HG03066 (cell line): ENCODE results near the gene SCGB3A2.

ENCODE experiments used
- ATAC-seq: cut with Tn5 transposase; IDR thresholded peaks from one replicate; pipeline ENCODE4 v1.9.1; 2021; ENCODE audit warnings: low read depth; ENCODE audit not compliant: unreplicated experiment

Gene SCGB3A2, protein sequence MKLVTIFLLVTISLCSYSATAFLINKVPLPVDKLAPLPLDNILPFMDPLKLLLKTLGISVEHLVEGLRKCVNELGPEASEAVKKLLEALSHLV

DNA sequence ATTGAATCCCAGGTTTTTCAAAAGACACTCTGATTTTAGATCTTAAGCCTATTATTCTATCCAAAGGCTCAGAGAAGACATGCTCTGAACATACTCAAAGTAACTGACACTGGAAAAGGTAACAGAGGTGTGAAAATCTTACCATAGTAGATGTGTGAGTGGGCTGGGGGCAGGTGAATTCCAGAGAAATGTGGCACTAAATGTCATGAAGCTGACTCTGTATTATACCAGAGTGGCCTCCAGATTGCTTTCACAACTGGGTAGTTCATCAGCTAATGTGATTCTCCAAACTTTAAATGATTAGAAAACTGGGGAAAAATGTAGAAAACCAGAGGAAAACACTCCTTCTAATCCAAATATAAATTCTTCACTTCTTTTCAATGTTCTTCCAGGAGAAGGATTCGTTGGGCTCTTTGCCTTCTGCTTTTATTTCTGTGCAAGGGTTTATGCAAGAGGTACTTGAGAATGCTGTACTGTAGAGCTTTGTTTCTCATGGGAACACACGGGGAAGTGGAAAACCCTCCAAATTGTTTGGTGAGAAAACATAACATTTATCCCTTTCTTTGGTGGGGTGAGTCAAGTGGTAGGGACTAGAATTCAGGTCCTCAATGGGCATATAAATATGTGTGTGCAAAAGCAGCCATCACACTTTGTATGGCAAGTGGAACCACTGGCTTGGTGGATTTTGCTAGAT is at the start of gene SCGB3A2:
Gene SCGB3A2 (plus strand): TSS at position 646 of the 694 bp plus-strand sequence. CDS start 93 bp downstream, outside the sequence.
- ATAC-seq = no peak

DNA sequence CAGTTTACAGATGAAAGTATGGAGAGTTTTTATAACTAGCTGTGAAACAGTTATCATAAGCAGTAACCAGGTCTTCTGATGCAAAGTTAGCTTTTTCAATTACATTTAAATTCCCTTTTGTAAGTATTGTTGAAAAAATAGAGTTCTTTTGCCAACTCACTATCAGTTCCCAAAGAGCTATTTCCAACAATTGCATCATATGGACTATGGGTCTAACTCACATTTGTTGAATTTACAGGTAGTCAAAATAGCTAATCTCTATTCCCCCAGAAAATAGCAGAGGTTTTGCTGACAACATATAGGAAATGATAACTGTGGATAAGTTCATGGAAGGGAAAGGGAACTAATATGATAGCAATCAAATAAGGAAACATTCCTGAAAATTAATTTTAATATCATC is 48.5 kb upstream of the SCGB3A2 start:
- no peak for ATAC-seq

DNA sequence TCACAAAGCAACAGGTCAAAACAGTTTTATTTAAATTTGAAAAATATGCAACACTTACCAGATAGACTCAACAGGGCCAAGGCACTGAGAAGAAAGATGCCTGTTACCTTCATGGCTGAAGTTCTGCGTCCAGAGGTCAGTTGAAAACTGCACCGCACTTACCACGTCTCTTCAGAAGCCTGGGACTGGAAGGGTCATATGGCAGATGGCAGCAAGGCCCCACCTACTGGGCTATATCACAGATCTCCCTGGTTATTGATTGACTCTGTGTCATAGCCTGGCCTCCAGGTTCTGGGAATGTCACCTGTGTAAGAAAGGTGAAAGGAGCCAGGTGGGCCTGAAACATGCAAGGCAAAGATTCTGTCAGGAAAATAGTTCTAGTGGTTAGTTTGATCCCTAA is 47.0 kb upstream of the SCGB3A2 start, which contains the start of gene SPINK1:
Gene SPINK1 (minus strand): TSS at position 207 of the 400 bp plus-strand sequence. CDS start 94 bp downstream, at position 113.
- ATAC-seq = no peak

DNA sequence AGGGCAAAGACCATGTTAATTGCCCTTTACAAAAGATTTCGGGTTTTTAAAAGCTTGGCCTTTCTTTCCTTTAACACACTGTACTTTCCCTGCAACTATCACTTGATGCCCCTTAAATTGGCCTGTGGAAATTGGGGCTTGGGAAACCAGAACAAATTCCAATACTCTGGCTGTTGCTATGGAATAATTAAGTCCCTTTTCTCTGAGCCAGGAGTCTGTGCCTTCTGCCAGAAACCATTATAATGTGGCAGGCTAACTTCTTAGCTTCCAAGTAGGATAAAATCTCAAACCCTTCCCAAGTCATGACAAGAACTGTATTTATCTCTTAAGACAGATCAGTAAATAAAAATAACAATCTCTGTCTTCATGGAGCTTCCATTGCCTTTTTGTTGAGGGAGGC is 46.0 kb upstream of the SCGB3A2 start:
- no peak for ATAC-seq

GRCh38 chr5:147835386-147835798 is 43.1 kb upstream of the SCGB3A2 start:
- ATAC-seq = no peak

DNA sequence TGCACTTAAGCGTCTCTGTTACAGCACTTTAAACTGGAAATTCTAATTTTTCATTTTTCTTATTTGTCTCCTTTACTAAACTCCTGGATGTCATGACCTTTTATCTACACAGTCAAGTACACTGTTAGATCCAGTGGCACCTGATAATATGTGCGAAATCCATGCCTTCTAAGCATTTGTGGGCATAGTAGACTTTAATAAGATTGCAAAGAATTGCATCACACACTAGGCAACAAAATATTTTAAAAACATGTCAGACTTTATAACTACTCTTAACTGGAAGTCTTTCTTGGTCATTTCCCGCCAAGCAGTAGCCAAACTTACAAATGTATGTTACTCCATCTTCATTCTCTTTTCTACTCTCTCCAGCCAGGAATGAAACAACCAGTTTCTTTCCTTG is 42.1 kb upstream of the SCGB3A2 start:
- no peak for ATAC-seq

- no peak for ATAC-seq
These were observed 35.6 kb upstream of the SCGB3A2 start for GRCh38 chr5:147842869-147843268.

GRCh38 chr5:147844846-147845245 is 33.7 kb upstream of the SCGB3A2 start:
- no peak for ATAC-seq

GRCh38 chr5:147845618-147846017 is 32.9 kb upstream of the SCGB3A2 start:
- ATAC-seq = no peak

DNA sequence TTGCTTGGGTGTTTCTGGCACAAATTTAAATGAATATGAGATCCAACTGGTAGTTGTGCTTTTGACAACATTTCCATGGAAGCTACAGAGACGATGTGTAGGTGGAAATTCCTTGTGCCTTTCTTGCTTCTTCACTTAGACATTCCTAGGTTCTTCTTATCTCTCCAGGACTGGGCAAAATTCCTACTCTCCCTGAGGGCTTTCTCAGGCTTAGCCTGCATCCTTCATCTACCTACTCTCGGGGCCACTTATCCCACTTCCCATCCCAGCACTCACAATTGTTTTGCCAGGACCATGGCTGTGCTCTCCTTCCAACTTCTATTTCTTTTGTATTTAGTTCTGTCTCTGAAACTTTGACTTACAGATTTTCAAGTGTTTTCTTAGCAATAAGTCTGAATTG is 29.3 kb upstream of the SCGB3A2 start:
- no peak for ATAC-seq

DNA sequence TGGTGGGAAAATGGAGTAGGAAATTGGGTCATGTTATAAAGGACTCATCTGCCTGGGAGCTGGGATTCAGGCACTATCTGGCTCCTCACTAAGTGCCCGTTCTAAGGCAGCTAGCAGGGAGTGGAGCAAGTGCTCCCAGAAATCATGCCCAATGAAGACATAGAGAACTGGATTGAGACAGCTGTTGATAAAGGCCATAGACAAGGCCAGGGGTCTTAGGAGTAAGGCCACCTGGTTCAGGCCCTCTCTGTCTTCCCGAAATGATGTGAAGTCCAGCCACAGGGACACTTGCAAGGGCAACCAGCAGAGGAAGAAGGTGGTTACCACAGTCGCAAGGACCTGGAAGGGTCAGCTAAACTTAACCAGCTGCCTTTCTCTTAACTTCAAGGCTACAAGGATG is 26.9 kb upstream of the SCGB3A2 start:
- no peak for ATAC-seq

- no peak for ATAC-seq
These were observed 26.1 kb upstream of the SCGB3A2 start for GRCh38 chr5:147852365-147852764.

GRCh38 chr5:147853372-147853987 is 25.0 kb upstream of the SCGB3A2 start:
- no peak for ATAC-seq

DNA sequence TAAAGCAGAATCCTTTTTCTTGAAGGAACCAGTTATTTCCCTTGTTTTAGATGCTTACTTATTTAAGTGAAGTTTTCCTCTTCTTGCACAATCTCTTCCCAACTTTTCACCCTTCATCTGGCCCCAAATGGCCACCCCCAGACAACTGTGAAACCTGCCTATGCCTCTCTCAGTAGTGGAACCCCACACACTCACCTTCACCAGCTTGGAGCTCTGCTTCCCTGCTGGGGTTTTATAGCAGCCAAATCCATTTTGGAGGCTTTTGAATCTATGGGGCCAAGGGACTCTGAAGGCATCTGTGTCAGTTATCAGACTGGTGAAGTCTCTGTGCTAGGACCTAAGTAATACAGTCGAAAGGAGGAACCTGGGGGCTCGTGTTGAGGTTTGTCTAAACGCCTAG is 24.2 kb upstream of the SCGB3A2 start:
- no peak for ATAC-seq

GRCh38 chr5:147854894-147855773 is 23.4 kb upstream of the SCGB3A2 start:
- ATAC-seq = no peak

DNA sequence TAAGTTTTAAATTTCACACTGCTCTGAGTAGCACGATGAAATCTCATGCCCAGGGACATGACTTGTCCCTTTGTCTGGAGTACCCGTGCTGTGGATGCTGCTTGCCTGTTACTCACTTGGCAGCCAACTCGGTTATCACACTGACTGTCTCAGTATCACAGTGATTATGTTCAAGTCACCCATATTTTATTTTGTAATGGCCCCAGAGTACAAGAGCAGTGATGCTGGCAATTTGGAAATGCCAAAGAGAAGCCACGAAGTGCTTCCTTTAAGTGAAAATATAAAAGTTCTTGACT is 22.8 kb upstream of the SCGB3A2 start:
- no peak for ATAC-seq

DNA sequence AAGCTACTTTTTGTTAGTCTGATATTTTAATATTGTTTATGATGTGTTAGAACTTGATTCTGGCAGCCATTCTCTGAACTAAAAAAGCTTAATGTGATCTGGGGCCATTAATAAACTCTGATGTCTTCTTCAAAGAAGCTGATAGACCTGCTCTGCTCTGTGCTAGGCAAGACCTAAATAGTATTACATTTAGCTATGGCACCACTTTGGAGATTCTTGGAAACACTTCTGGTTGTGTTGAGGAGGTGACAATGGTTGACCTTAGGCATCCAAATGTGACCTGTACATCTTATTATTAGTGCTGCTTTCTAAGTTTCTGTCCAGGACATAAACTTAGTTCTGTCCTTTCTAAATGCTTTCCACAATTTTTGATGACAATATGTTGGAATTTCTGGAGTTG is 21.7 kb upstream of the SCGB3A2 start:
- ATAC-seq = no peak

DNA sequence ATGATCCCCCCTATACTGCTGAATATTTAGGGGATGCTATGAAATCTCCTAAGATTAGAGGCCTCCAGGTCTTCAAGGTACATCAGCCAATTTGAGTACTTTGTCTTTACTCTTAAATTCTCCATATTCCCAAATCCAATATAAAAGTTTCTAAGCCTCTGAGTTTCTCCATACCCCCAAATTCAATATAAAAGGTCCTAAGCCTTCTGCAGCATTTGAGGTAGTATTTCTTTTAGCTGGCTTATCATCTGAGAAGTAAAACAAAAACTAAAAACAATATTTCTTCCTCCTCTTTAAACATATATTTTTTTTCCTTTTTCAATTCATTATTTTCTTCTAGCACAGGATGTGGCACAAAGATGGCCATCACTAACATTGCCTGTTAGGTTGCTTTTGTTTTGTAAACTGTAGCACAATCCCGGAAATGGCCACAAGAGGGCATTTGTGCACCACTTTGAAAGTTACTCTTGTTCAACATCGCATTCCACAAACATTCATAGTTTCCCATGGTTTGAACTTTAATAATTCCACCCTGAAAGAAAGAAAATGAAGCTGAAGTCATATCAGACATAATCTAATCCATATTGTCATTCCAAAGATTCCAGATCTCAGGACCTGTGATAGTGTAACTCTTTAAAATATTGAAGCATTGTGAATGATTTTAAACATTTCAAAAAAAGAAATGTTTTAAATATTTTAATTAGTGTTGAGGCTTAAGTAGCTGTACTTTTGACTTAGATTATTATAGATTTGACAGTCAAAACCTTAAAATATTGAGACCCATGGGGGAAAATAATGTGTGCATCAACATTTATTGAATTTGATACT is 21.0 kb upstream of the SCGB3A2 start:
- ATAC-seq = peak; percentile 85

DNA sequence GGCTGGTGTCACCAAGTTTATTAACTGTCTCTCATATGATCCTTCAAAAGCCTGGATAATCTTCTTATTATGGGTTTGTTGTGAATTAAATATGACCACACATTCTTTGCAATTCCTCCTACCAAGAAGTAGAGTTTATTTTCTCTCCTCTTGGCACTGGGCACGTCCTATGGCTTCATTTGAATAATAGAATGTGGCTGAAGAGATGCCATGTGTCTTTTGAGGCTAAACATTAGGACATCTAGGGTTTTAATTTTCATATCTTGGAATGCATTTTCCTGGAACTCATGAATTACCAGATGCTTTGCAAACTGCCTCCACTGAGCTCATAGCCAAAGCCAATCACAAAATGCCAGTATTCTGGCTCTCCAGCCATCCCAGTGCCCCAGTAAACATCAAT is 19.9 kb upstream of the SCGB3A2 start:
- ATAC-seq = no peak

DNA sequence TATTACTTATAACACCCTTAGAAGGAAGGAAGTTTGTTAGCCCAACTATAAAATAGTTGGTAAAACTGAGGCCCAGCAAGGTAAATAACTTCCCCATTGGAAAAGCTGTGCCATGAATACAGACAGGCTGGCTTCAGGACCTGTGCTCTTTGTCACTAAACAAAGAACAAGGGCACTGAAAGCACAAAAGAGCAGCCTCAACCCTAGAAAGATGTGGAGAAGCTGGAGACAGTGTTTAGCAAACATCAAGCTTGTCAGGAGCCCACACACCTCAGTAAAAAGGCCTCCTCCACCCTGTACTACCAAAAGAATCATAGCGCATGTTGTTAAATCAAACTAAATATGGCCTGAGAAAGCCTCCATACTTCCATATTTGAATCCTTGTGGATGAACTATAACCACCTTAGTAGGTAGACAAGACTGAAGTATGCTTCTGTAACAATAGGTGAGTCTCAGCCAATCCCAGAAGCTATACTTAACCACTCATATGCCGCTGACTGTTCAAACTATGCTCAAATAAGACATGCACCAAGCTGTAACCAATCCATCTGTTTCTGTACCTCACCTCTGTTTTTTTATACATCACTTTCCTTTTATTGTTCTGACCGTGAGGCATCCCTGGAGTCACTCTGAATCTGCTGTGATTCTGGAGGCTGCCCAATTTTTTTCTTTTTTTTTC is 18.4 kb upstream of the SCGB3A2 start:
- ATAC-seq = no peak
